ENCODE results near the gene SCRN3. TPM values are rescaled to one million over a fixed set of nuclear protein-coding genes. Genes with fewer than 3 reads are reported as not detected.
A peak's percentile ranks its signal among the peaks of the same experiment; 100 is the strongest.

SCRN3 gene
- total and polyA plus RNA-seq, 2 of the 4 experiments (the other 2 are of a cell fraction): 9.9 to 11.4 TPM

- BruUV-seq (replicated peaks): no TSS peak
- Histone ChIP-seq H2AK9ac (replicated peaks; ENCODE audit: low read depth, low read length, poor library complexity) (no peak overlapping the region), H3K9ac (ENCODE audit: low read depth, low read length) (no peak overlapping the region), H3K18ac (ENCODE audit: low read depth, low read length) (no peak overlapping the region), H3K9me1 (ENCODE audit: insufficient read depth, low read length) (0 out of 2 replicates have a peak, but pooled peaks cover 2% of the 10 kb centered on the region), H4K8ac (ENCODE audit: low read depth in 2 of 2, low read length in 2 of 2) (no peak overlapping the region), H3K4me1 (ENCODE audit: control insufficient read depth, insufficient read depth, low read length) (0 out of 2 replicates have a peak, but pooled peaks cover 3% of the 10 kb centered on the region), H2BK15ac (ENCODE audit: low read depth, low read length) (no peak overlapping the region), H3K14ac (replicated peaks; ENCODE audit: low read depth, low read length) (no peak overlapping the region), H3K4me2 (ENCODE audit: low read depth, low read length) (no peak overlapping the region), H3K9me3 (ENCODE audit: control insufficient read depth, insufficient read depth, low read length) (no peaks in the 10 kb centered on the region), H2BK5ac (ENCODE audit: low read depth, low read length, poor library complexity, severe bottlenecking) (no peak overlapping the region), H2BK120ac (ENCODE audit: low read depth, low read length) (no peak overlapping the region), H2AFZ (replicated peaks; ENCODE audit: low read length, poor library complexity) (no peak overlapping the region), H3K4ac (ENCODE audit: low read depth, low read length) (no peak overlapping the region), H3K56ac (ENCODE audit: extremely low read depth, insufficient read depth, low read length) (no peak overlapping the region), H4K5ac (ENCODE audit: low read depth, low read length) (no peak overlapping the region), H4K91ac (ENCODE audit: insufficient read depth, low read depth, low read length) (no peak overlapping the region), H4K20me1 (ENCODE audit: insufficient read depth, low read length) (no peaks in the 10 kb centered on the region), H3K23ac (ENCODE audit: low read depth, low read length) (no peak overlapping the region), H3K36me3 (ENCODE audit: control insufficient read depth, insufficient read depth, low read length) (no peaks in the 10 kb centered on the region), H3K27ac (ENCODE audit: insufficient read depth, low read length) (no peak overlapping the region), H2AK5ac (ENCODE audit: low read depth, low read length) (no peak overlapping the region), H2BK20ac (ENCODE audit: low read depth, low read length) (no peak overlapping the region), H3K79me1 (ENCODE audit: low read depth in 1 of 2, low read length in 2 of 2) (no peaks in the 10 kb centered on the region), H3K27me3 (ENCODE audit: control insufficient read depth, insufficient read depth, low read length) (no peaks in the 10 kb centered on the region), H3K4me3 (ENCODE audit: insufficient read depth, low read depth, low read length) (no peak overlapping the region)
- no peak for ATAC-seq (ENCODE audit: low read depth)
- no CpG with 5 or more reads among the region's 4 CpGs for WGBS, 2 experiments (ENCODE audit: extremely low coverage in 2 of 2, insufficient read length in 1 of 2)
- no peak for TF ChIP-seq ELK1 (IDR thresholded peaks at IDR 0.05; ENCODE audit: borderline replicate concordance, low read depth, low read length)
- no peak for TF ChIP-seq CEBPB (IDR thresholded peaks at IDR 0.05; ENCODE audit: low read depth, low read length)
- TF ChIP-seq USF2 (IDR thresholded peaks at IDR 0.05; ENCODE audit: low read depth, low read length): no peak
- TF ChIP-seq POLR2A (IDR thresholded peaks at IDR 0.05; ENCODE audit: low read depth, low read length): no peak
- no peak for TF ChIP-seq CHD1 (IDR thresholded peaks at IDR 0.05; ENCODE audit: low read depth, low read length)
- no peak for TF ChIP-seq BHLHE40 (IDR thresholded peaks at IDR 0.05; ENCODE audit: low read depth, low read length)
- TF ChIP-seq MAFK (IDR thresholded peaks at IDR 0.05; ENCODE audit: low read depth, low read length): no peak
- no peak for TF ChIP-seq RCOR1 (IDR thresholded peaks at IDR 0.05; ENCODE audit: insufficient replicate concordance, low read length)
- no peak for TF ChIP-seq CTCF (conservative IDR thresholded peaks at IDR 0.05; ENCODE audit: low read depth, low read length)
- TF ChIP-seq RFX5 (IDR thresholded peaks at IDR 0.05; ENCODE audit: low read depth, low read length): no peak
- no peak for TF ChIP-seq MXI1 (IDR thresholded peaks at IDR 0.05; ENCODE audit: borderline replicate concordance, low read depth, low read length)
- TF ChIP-seq MAZ (IDR thresholded peaks at IDR 0.05; ENCODE audit: borderline replicate concordance, low read depth, low read length): no peak
- no peak for TF ChIP-seq NFE2L2 (IDR thresholded peaks at IDR 0.05; ENCODE audit: low read depth, low read length)
- no peak for TF ChIP-seq RAD21 (IDR thresholded peaks at IDR 0.05; ENCODE audit: low read length)
- TF ChIP-seq SMC3 (IDR thresholded peaks at IDR 0.05; ENCODE audit: low read depth, low read length): no peak
- TF ChIP-seq FOS (IDR thresholded peaks at IDR 0.05; ENCODE audit: low read depth, low read length): no peak
- dilution Hi-C loops (cut with HindIII; ENCODE audit: low sequenced_read_pairs, unreplicated experiment) (no loop called here), intact Hi-C loops (cut with micrococcal nuclease) (no loop called here), in situ Hi-C loops (cut with MboI; ENCODE audit: low sequenced_read_pairs) (no loop called here)
- CTCF ChIA-PET: interaction anchor here (0.9 kb wide), 1 partner anchor 14 kb away, joined by 4 read pairs; no protein-coding TSS in a partner anchor
- peak; percentile 21 for DNase-seq
- POLR2A ChIA-PET (ENCODE audit: unreplicated experiment): no interaction called here
Measured at GRCh38 chr2:174446531-174446930, 51.0 kb downstream of the SCRN3 start.

All from IMR-90 (cell line).